GM06990 (cell line): ENCODE measurements around the gene KIAA1671.
"Not testable (repeated sequence)": the region's sequence is repeated elsewhere in the genome, so short reads cannot be mapped to it uniquely, and the experiment has no call there.

Experiments used
- DNase-seq: peaks from one replicate; pipeline ENCODE4 v3.0.0-alpha.2; 2011; ENCODE audit not compliant: insufficient read length; ENCODE audit errors: extremely low read depth
- H3K27me3 ChIP-seq: replicated peaks from 2 replicates; pipeline ENCODE4 v1.6.0; 2011; ENCODE audit warnings: low read length; ENCODE audit not compliant: control insufficient read depth, insufficient read depth
- H3K36me3 ChIP-seq: 2 replicates; pipeline ENCODE4 v1.5.1; 2011; ENCODE audit warnings: low read length; ENCODE audit not compliant: control insufficient read depth, insufficient read depth
- H3K4me3 ChIP-seq: replicated peaks from 2 replicates; pipeline ENCODE4 v1.5.1; 2011; ENCODE audit warnings: low read depth, mild to moderate bottlenecking, control low read depth, low read length
- TF ChIP-seq, protein P1 (sequence below): IDR thresholded peaks from 2 replicates; pipeline ENCODE4 v1.5.1; 2011; ENCODE audit warnings: low read length, control low read depth, mild to moderate bottlenecking, inconsistent platforms; ENCODE audit not compliant: insufficient read depth, poor library complexity, severe bottlenecking

The KIAA1671 gene

DNA sequence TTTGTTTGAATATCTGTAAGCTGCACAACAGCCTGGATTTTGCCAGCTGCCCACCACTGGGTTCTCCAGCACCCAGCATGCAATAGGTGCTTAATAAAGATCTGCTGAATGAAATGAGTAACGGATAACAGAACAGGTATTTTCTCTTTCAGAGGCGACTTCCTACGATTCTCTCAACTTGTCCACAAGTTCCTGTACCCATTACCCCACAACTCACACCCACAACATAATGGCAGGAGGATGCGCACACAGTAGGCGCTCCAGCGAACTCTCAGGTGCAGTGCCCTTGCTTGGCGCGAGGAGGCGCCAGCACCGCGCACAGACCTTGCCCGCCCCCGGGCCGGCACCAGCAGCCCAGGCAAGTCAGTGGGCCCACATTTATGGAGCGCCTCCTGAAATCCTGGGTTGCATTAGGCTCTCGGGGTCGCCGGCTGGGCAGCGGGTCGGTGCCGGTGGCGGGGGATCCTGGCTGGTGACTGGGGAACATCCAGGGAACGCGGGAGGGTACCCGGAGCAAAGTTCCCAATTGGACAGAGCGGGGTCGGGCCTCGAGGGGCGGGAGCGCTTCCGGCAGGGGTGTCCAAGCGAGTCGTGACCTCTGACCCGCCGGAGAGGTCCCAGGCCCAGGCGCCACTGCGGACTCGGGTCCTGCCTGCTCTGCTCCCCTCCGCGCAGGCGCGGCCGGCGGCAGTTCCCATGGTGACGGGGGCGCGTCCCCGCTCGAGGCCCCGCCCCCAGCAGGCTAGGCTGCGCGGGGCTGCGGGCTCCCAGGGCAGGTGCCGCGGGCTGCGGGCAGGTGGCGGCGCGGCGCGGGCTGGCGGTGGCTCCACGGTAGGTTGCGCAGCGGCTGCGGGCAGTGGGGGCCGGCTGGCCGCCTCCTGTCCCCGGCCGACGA, at the start of gene KIAA1671:
Gene KIAA1671 (plus strand): TSS at position 775 of the 895 bp plus-strand sequence. CDS start 75,284 bp downstream, outside the sequence.
- TF ChIP-seq, protein P1, sequence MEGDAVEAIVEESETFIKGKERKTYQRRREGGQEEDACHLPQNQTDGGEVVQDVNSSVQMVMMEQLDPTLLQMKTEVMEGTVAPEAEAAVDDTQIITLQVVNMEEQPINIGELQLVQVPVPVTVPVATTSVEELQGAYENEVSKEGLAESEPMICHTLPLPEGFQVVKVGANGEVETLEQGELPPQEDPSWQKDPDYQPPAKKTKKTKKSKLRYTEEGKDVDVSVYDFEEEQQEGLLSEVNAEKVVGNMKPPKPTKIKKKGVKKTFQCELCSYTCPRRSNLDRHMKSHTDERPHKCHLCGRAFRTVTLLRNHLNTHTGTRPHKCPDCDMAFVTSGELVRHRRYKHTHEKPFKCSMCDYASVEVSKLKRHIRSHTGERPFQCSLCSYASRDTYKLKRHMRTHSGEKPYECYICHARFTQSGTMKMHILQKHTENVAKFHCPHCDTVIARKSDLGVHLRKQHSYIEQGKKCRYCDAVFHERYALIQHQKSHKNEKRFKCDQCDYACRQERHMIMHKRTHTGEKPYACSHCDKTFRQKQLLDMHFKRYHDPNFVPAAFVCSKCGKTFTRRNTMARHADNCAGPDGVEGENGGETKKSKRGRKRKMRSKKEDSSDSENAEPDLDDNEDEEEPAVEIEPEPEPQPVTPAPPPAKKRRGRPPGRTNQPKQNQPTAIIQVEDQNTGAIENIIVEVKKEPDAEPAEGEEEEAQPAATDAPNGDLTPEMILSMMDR, result peak; percentile 88
- DNase-seq, result peak; percentile 79
- Histone ChIP-seq H3K4me3 (peak within 1 kb of the TSS; percentile 54), H3K27me3 (no peaks in the 10 kb centered on the region; the same call in none of the 2 replicates), H3K36me3 (no peaks in the 10 kb centered on the region)

DNA sequence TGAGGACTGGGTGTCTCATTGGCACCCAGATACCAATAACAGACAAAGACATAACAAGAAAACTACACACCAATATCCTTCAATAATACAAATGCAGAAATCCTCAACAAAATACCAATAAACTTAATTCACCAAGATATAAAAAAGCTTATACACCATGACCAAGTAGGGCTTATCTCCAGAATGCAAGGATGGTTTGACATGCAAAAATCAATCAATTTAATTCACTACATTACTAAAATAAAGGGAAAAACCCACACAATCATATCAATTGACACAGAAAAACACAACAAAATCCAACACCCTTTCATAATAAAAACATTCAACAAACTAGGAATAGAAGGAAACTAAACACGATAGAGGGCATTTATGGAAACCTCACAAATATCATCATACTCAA, 46.6 kb upstream of the KIAA1671 start:
- Histone ChIP-seq H3K4me3 (no peak overlapping the region), H3K27me3 (no peaks in the 10 kb centered on the region), H3K36me3 (no peaks in the 10 kb centered on the region)
- no peak for DNase-seq
- TF ChIP-seq, protein P1, result no peak

DNA sequence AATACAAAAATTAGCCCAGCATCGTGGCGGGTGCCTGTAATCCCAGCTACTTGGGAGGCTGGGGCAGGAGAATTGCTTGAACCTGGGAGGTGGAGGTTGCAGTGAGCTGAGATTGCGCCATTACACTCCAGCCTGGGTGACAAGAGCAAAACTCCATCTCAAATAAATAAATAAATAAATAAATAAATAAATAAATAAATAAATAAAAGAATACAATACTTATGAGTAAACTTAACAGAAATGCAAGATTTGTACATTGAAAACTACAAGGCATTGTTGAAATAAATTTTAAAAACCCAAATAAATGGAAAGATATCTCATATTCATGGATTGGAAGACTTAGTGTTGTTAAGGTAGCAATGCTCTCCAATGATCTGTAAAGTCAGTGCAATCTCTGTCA, 45.4 kb upstream of the KIAA1671 start:
- H3K4me3 ChIP-seq, H3K36me3 ChIP-seq, H3K27me3 ChIP-seq, DNase-seq: not testable (repeated sequence)

DNA sequence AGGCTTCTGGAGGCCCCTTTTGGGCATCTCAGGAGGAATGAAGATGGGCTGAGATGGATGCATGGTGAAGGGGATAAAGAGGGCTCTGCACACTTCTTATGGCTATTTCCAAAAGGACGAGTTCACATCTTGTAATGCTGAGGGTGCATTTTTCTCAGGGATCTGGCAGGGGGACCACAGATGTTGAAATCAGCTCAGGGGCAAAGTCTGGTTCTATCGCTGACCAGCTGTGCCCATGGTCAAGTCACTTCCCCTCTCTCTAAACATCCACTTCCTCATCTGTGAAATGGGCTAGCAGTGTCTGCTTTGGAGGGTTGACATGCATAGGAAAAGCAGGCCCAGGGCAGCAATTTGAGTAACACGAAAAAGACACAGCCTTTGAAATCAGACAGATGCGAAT, 32.5 kb upstream of the KIAA1671 start:
- Histone ChIP-seq H3K27me3 (no peaks in the 10 kb centered on the region; the same call in 1 of the 2 replicates), H3K4me3 (no peak overlapping the region), H3K36me3 (no peaks in the 10 kb centered on the region)
- DNase-seq, result no peak
- TF ChIP-seq, protein P1, result no peak

DNA sequence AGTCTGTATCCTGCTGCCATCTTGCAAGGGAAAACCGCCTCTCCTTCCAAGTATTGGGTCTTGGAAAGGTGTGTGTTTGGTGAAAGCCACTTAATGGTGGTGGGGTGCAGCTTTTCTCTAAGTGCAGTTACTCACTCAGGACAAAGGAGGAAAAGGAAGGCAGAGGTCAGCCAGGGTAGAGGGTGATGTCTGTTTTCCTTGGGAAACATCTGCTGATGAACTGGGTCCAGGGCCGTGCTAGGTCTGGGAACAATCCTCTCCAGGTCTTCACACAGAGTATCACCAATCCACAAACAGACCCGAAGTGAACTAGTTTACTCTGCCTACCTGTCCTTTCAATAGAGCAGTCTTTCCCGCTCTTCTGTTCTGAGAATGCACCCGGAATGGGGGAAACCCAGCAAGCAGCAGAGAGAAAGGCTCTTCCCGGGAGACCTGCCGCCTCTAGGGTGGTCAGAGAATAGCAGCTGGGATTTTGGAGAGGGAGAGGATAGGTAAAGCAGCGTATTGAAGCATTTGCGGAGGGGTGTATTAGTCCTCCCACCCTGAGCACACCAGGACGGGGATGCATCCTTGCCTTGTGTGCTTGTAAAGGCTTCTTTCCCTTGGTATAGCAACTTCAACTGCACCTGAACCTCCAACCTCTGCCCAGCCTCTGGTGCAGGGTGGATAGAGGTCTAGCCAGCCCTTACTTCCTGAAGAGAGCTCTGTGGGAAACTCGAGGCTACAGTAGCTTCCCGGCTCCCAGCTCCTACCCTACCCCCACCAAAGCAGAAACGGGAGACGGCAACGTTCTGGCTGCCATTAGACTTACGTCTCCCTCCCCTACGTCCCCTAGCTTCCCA, 26.7 kb upstream of the KIAA1671 start:
- TF ChIP-seq, protein P1, result no peak
- H3K4me3 ChIP-seq, result no peak overlapping the region
- DNase-seq, result no peak
- peaks cover 2% of the 10 kb centered on the region for H3K27me3 ChIP-seq
- no peaks in the 10 kb centered on the region for H3K36me3 ChIP-seq

DNA sequence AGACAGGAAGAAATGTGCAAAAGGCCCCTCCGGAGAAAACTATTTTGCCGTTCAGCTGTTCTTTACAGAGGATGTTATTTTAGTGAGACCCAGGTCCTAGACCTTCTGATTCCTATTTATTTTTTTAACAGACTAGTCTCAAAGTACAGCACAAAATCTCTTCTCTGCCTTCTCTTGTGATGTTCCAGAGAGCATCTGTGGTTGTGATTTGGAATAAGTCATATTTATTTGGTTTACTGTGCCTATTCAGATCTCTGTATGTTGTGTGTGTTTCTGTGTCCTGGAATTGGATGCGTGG, 26.1 kb upstream of the KIAA1671 start:
- Histone ChIP-seq H3K27me3 (peaks cover 2% of the 10 kb centered on the region), H3K36me3 (no peaks in the 10 kb centered on the region), H3K4me3 (no peak overlapping the region)
- no peak for DNase-seq
- TF ChIP-seq, protein P1, result no peak
